ENCODE data around the gene ADAM12. TPM values are rescaled to one million over a fixed set of nuclear protein-coding genes. Genes with fewer than 3 reads are reported as not detected.
"Not testable (repeated sequence)": the region's sequence is repeated elsewhere in the genome, so short reads cannot be mapped to it uniquely, and the experiment has no call there.

The ADAM12 gene
- total RNA-seq, 1 donor from 2014 or later, result 0.98 TPM

DNA sequence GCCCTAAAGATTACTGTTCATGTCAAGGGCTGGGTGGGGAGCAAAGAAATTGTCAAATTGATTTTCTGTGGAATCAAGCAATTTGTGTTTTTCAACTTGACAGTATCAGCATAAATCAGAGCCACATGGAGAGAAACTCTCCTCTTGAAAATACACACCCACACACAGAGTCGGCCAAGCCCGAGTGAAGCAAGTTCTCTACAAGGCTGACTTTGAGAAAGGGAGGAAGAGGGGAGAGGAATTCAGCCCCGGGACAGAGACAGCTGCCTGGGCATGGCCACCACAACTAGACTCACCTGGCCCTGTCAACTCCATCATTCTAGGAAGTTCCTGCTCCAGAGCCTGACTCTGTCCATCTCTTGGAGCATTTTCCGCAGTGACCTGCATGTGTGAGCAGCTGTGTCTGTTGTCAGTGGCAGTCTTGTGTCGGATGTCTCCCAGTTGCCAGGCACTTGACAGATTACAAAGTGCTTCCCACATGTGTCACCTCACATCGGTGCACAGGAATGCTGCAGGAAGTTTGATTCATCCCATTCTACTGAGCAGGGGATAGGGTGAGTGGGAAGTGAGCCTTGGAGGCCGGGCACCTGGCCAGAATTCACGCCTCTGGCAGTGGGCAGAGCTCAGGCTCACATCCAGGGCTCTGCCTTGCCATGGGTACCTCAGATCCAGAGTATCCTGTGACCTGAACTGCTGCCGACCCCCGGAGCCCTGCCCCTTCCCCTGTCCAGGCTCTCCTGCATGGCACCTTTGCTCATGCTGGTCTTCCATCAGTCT is 37.9 kb downstream of the ADAM12 start:
- H3K36me3 ChIP-seq, result no peaks in the 10 kb centered on the region
- intact Hi-C loops (cut with DNase I), result no loop called here
- H3K4me3 ChIP-seq, result no peak overlapping the region
- TF ChIP-seq, protein P1, sequence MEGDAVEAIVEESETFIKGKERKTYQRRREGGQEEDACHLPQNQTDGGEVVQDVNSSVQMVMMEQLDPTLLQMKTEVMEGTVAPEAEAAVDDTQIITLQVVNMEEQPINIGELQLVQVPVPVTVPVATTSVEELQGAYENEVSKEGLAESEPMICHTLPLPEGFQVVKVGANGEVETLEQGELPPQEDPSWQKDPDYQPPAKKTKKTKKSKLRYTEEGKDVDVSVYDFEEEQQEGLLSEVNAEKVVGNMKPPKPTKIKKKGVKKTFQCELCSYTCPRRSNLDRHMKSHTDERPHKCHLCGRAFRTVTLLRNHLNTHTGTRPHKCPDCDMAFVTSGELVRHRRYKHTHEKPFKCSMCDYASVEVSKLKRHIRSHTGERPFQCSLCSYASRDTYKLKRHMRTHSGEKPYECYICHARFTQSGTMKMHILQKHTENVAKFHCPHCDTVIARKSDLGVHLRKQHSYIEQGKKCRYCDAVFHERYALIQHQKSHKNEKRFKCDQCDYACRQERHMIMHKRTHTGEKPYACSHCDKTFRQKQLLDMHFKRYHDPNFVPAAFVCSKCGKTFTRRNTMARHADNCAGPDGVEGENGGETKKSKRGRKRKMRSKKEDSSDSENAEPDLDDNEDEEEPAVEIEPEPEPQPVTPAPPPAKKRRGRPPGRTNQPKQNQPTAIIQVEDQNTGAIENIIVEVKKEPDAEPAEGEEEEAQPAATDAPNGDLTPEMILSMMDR (IDR thresholded peaks at IDR 0.05), result no peak
- no peaks in the 10 kb centered on the region for H3K9me3 ChIP-seq
- H3K4me1 ChIP-seq, result no peaks in the 10 kb centered on the region
- H3K27me3 ChIP-seq, result no peaks in the 10 kb centered on the region
- no peak overlapping the region for H3K27ac ChIP-seq
- no peak for DNase-seq
- ATAC-seq, result peak; percentile 46

DNA sequence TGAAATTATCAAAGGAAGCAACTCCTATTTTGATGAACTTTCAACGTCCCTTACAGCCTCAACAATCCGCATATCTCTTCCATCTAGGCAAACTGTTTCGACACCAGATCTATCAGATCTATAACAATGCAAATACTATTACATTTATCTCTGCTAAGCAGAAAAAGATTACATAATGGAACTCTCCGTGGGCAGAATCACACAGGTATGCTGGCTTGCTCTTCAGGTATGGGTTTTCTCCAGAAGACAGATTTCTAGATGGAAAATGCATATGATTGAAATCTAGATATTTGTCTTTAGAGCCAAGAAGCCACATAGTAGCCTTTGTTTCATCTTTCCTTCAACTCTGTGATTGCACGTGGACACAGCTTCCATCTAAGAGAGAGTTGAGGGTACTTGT is 38.6 kb downstream of the ADAM12 start:
- DNase-seq (no peak), ATAC-seq (no peak)
- TF ChIP-seq, protein P1 (IDR thresholded peaks at IDR 0.05), result no peak
- no peaks in the 10 kb centered on the region for H3K9me3 ChIP-seq
- H3K4me1 ChIP-seq, result no peaks in the 10 kb centered on the region
- no peaks in the 10 kb centered on the region for H3K36me3 ChIP-seq
- H3K27me3 ChIP-seq, result no peaks in the 10 kb centered on the region
- intact Hi-C loops (cut with DNase I), result no loop called here
- no peak overlapping the region for H3K27ac ChIP-seq
- H3K4me3 ChIP-seq, result no peak overlapping the region

DNA sequence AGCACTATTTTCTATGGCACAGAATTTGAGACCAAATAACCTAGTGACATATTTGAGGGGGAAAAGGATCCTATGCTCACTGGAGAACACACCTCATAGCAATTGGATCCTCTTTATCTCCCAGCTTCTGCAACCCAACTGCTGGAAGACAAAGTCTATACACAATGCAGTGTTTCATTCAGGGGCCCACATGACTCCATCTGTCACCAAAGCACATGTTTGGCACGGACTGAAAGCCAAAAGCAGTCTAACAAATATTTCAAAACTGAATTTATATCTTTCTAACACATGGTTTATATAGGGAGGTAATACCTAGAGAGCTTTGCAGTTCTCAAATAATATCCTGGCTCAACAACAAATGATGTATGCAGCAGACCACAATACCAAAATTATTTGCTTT is 39.2 kb downstream of the ADAM12 start:
- Histone ChIP-seq H3K9me3 (no peaks in the 10 kb centered on the region), H3K4me1 (no peaks in the 10 kb centered on the region), H3K27ac (no peak overlapping the region), H3K36me3 (no peaks in the 10 kb centered on the region), H3K27me3 (no peaks in the 10 kb centered on the region), H3K4me3 (no peak overlapping the region)
- intact Hi-C loops (cut with DNase I), result no loop called here
- DNase-seq, result no peak
- ATAC-seq, result no peak
- TF ChIP-seq, protein P1 (IDR thresholded peaks at IDR 0.05), result no peak

DNA sequence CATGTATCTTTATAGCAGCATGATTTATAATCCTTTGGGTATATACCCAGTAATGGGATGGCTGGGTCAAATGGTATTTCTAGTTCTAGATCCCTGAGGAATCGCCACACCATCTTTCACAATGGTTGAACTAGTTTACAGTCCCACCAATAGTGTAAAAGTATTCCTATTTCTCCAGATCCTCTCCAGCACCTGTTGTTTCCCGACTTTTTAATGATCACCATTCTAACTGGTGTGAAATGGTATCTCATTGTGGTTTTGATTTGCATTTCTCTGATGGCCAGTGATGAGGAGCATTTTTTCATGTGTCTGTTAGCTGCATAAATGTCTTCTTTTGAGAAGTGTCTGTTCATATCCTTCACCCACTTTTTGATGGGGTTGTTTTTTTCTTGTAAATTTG is 44.8 kb downstream of the ADAM12 start:
- H3K27me3 ChIP-seq; ATAC-seq; H3K4me3 ChIP-seq; H3K36me3 ChIP-seq; H3K4me1 ChIP-seq; H3K27ac ChIP-seq; H3K9me3 ChIP-seq; DNase-seq; intact Hi-C loops (cut with DNase I): not testable (repeated sequence)

DNA sequence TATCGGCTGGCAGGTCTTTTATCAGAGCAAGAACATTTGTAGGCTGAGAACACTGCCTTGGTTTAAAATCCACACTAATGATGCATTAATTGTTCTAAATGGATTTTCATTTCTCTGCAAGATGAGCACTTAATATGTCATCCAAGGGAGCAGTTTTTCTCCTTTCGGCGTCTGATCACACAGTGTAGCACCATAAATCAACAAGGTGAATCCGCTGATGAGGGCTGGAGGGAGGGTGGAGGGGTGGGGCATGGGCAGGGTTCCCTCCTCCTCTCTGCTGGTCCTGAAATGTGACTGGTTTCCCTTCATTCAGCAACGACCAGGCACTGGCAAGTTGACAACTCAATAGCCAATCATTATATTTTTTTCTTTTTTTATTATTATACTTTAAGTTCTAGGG is 45.6 kb downstream of the ADAM12 start:
- H3K27me3 ChIP-seq, result no peaks in the 10 kb centered on the region
- TF ChIP-seq, protein P1 (IDR thresholded peaks at IDR 0.05), result no peak
- intact Hi-C loops (cut with DNase I), result no loop called here
- no peaks in the 10 kb centered on the region for H3K4me1 ChIP-seq
- H3K9me3 ChIP-seq, result no peaks in the 10 kb centered on the region
- no peak for ATAC-seq
- DNase-seq, result no peak
- no peak overlapping the region for H3K4me3 ChIP-seq
- H3K36me3 ChIP-seq, result no peaks in the 10 kb centered on the region
- no peak overlapping the region for H3K27ac ChIP-seq

DNA sequence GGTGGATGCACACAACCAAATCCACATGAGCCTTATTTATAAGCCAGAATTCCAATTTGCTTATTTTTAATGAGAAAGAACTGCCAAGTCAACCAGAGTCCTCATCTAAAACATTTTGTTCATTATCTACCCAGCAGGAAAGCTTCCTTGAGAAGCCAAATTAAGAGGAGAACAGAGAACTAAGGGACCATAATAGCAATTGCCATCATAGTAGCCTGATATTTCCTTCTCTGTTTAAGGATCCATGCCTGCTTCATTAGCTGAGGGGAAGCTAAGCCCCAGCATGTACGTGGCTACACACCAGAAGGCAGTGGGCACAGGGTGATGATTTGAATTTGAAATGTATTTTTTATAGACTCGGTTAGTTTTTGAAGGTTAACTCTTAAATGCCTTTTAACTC is 46.8 kb downstream of the ADAM12 start:
- Histone ChIP-seq H3K27ac (no peak overlapping the region), H3K27me3 (no peaks in the 10 kb centered on the region), H3K36me3 (no peaks in the 10 kb centered on the region), H3K4me1 (no peaks in the 10 kb centered on the region), H3K4me3 (no peak overlapping the region), H3K9me3 (no peaks in the 10 kb centered on the region)
- intact Hi-C loops (cut with DNase I), result no loop called here
- TF ChIP-seq, protein P1 (IDR thresholded peaks at IDR 0.05), result no peak
- DNase-seq, result no peak
- no peak for ATAC-seq

All from upper lobe of right lung (tissue), 1 donor.